ENCODE data around the gene CAND2.

CAND2 gene

GRCh38 chr3:12815078-12815477, 18.6 kb downstream of the CAND2 start:
- Histone ChIP-seq H3K27me3 (ENCODE audit: low read length) (no peaks in the 10 kb centered on the region), H3K9me3 (ENCODE audit: insufficient read depth, low read length) (no peaks in the 10 kb centered on the region), H2AFZ (ENCODE audit: low read depth, low read length, severe bottlenecking) (no peak overlapping the region), H3K4me3 (ENCODE audit: insufficient read depth, low read length, poor library complexity, severe bottlenecking) (no peak overlapping the region), H3K9me2 (replicated peaks; ENCODE audit: insufficient read depth, low read length) (no peaks in the 10 kb centered on the region), H3K4me2 (ENCODE audit: low read depth, low read length, poor library complexity, severe bottlenecking) (no peak overlapping the region), H3K79me2 (ENCODE audit: insufficient read depth, low read length) (no peaks in the 10 kb centered on the region), H3F3A (ENCODE audit: insufficient read depth) (no peaks in the 10 kb centered on the region), H4K20me1 (ENCODE audit: low read depth, low read length) (no peaks in the 10 kb centered on the region), H3K9ac (ENCODE audit: low read length) (no peak overlapping the region), H3K27ac (ENCODE audit: low read depth, low read length) (no peak overlapping the region), H3K36me3 (ENCODE audit: low read length) (no peaks in the 10 kb centered on the region)
- TF ChIP-seq EZH2phosphoT487 (conservative IDR thresholded peaks at IDR 0.05; ENCODE audit: low read length), result no peak
- TF ChIP-seq CTCF (IDR thresholded peaks at IDR 0.05; ENCODE audit: insufficient read depth, low read length, poor library complexity, severe bottlenecking), result no peak

- Histone ChIP-seq H3K4me2 (ENCODE audit: low read depth, low read length, poor library complexity, severe bottlenecking) (no peak overlapping the region), H3K9me2 (replicated peaks; ENCODE audit: insufficient read depth, low read length) (no peaks in the 10 kb centered on the region), H3K9me3 (ENCODE audit: insufficient read depth, low read length) (no peaks in the 10 kb centered on the region), H3K36me3 (ENCODE audit: low read length) (no peaks in the 10 kb centered on the region), H3K27me3 (ENCODE audit: low read length) (no peaks in the 10 kb centered on the region), H2AFZ (ENCODE audit: low read depth, low read length, severe bottlenecking) (no peak overlapping the region), H3K79me2 (ENCODE audit: insufficient read depth, low read length) (no peaks in the 10 kb centered on the region), H4K20me1 (ENCODE audit: low read depth, low read length) (no peaks in the 10 kb centered on the region), H3F3A (ENCODE audit: insufficient read depth) (no peaks in the 10 kb centered on the region), H3K9ac (ENCODE audit: low read length) (no peak overlapping the region), H3K27ac (ENCODE audit: low read depth, low read length) (no peak overlapping the region), H3K4me3 (ENCODE audit: insufficient read depth, low read length, poor library complexity, severe bottlenecking) (no peak overlapping the region)
- TF ChIP-seq EZH2phosphoT487 (conservative IDR thresholded peaks at IDR 0.05; ENCODE audit: low read length), result no peak
- TF ChIP-seq CTCF (IDR thresholded peaks at IDR 0.05; ENCODE audit: insufficient read depth, low read length, poor library complexity, severe bottlenecking), result no peak
Observed at GRCh38 chr3:12815719-12816118, 19.2 kb downstream of the CAND2 start.

GRCh38 chr3:12816521-12817342, 20.3 kb downstream of the CAND2 start:
- TF ChIP-seq CTCF (IDR thresholded peaks at IDR 0.05; ENCODE audit: insufficient read depth, low read length, poor library complexity, severe bottlenecking), result no peak
- H2AFZ ChIP-seq (ENCODE audit: low read depth, low read length, severe bottlenecking), result no peak overlapping the region
- H3K36me3 ChIP-seq (ENCODE audit: low read length), result no peaks in the 10 kb centered on the region
- H3K9me2 ChIP-seq (replicated peaks; ENCODE audit: insufficient read depth, low read length), result no peaks in the 10 kb centered on the region
- H3K4me2 ChIP-seq (ENCODE audit: low read depth, low read length, poor library complexity, severe bottlenecking), result no peak overlapping the region
- no peak overlapping the region for H3K4me3 ChIP-seq (ENCODE audit: insufficient read depth, low read length, poor library complexity, severe bottlenecking)
- no peaks in the 10 kb centered on the region for H4K20me1 ChIP-seq (ENCODE audit: low read depth, low read length)
- H3K27me3 ChIP-seq (ENCODE audit: low read length), result no peaks in the 10 kb centered on the region
- no peaks in the 10 kb centered on the region for H3K79me2 ChIP-seq (ENCODE audit: insufficient read depth, low read length)
- H3K9ac ChIP-seq (ENCODE audit: low read length), result no peak overlapping the region
- no peaks in the 10 kb centered on the region for H3K9me3 ChIP-seq (ENCODE audit: insufficient read depth, low read length)
- no peaks in the 10 kb centered on the region for H3F3A ChIP-seq (ENCODE audit: insufficient read depth)
- H3K27ac ChIP-seq (ENCODE audit: low read depth, low read length), result no peak overlapping the region

Data from SU-DHL-6 (cell line).